HG03558 (cell line): ENCODE results near the gene ATP6V0E2.
"Not testable (repeated sequence)": the region's sequence is repeated elsewhere in the genome, so short reads cannot be mapped to it uniquely, and the experiment has no call there.

ENCODE experiments used
- ATAC-seq: cut with Tn5 transposase; IDR thresholded peaks from one replicate; pipeline ENCODE4 v1.9.1; 2021; ENCODE audit warnings: moderate number of reproducible peaks; ENCODE audit not compliant: unreplicated experiment; ENCODE audit errors: extremely low read depth

Gene ATP6V0E2

GRCh38 chr7:149907776-149908376 lies 34.1 kb downstream of the ATP6V0E2 start:
- ATAC-seq, result not testable (repeated sequence)

GRCh38 chr7:149910219-149910618 lies 36.5 kb downstream of the ATP6V0E2 start:
- not testable (repeated sequence) for ATAC-seq

- ATAC-seq, result not testable (repeated sequence)
Measured at GRCh38 chr7:149912126-149912525, 38.4 kb downstream of the ATP6V0E2 start.

GRCh38 chr7:149926414-149926813 lies 52.6 kb downstream of the ATP6V0E2 start:
- ATAC-seq, result not testable (repeated sequence)
